ENCODE data around the gene SLC49A3. TPM values are rescaled to one million over a fixed set of nuclear protein-coding genes. Genes with fewer than 3 reads are reported as not detected.

Gene SLC49A3
- total and polyA plus RNA-seq, 2 of the 4 experiments (the other 2 are of a cell fraction) = under 0.01 to 0.32 TPM

GRCh38 chr4:675036-675882 lies 13.7 kb downstream of the SLC49A3 start:
- Histone ChIP-seq H3K56ac (ENCODE audit: extremely low read depth, insufficient read depth, low read length) (peak overlapping the region; percentile 64; the same call in 1 of the 2 replicates), H4K8ac (ENCODE audit: low read depth in 2 of 2, low read length in 2 of 2) (peak overlapping the region; percentile 55 to 73; a peak in 3 of 4 replicates), H3K27ac (ENCODE audit: insufficient read depth, low read length) (peak overlapping the region; percentile 88), H2BK20ac (ENCODE audit: low read depth, low read length) (no peak overlapping the region), H3K4me2 (ENCODE audit: low read depth, low read length) (peak overlapping the region; percentile 85), H3K4me3 (ENCODE audit: insufficient read depth, low read depth, low read length) (peak overlapping the region; percentile 73), H2BK120ac (ENCODE audit: low read depth, low read length) (no peak overlapping the region), H3K9ac (ENCODE audit: low read depth, low read length) (peak overlapping the region; percentile 86), H3K9me1 (ENCODE audit: insufficient read depth, low read length) (peaks cover 7% of the 10 kb centered on the region; the same call in 1 of the 2 replicates), H3K79me1 (ENCODE audit: low read depth in 1 of 2, low read length in 2 of 2) (peaks cover 17 to 27% of the 10 kb centered on the region in 2 experiments; a peak in 3 of 4 replicates), H2AFZ (replicated peaks; ENCODE audit: low read length, poor library complexity) (peak overlapping the region; percentile 97), H4K91ac (ENCODE audit: insufficient read depth, low read depth, low read length) (peak overlapping the region; percentile 70), H3K36me3 (ENCODE audit: control insufficient read depth, insufficient read depth, low read length) (peaks cover 17% of the 10 kb centered on the region), H2AK9ac (replicated peaks; ENCODE audit: low read depth, low read length, poor library complexity) (peak overlapping the region; percentile 100), H3K9me3 (ENCODE audit: control insufficient read depth, insufficient read depth, low read length) (no peaks in the 10 kb centered on the region), H2AK5ac (ENCODE audit: low read depth, low read length) (peak overlapping the region; percentile 36; the same call in 1 of the 2 replicates), H3K27me3 (ENCODE audit: control insufficient read depth, insufficient read depth, low read length) (no peaks in the 10 kb centered on the region), H4K5ac (ENCODE audit: low read depth, low read length) (peak overlapping the region; percentile 59; the same call in 1 of the 2 replicates), H3K4me1 (ENCODE audit: control insufficient read depth, insufficient read depth, low read length) (peaks cover 9% of the 10 kb centered on the region), H2BK5ac (ENCODE audit: low read depth, low read length, poor library complexity, severe bottlenecking) (peak overlapping the region; percentile 88), H3K4ac (ENCODE audit: low read depth, low read length) (peak overlapping the region; percentile 88), H2BK15ac (ENCODE audit: low read depth, low read length) (no peak overlapping the region), H3K14ac (replicated peaks; ENCODE audit: low read depth, low read length) (peak overlapping the region; percentile 86), H4K20me1 (ENCODE audit: insufficient read depth, low read length) (no peaks in the 10 kb centered on the region), H3K23ac (ENCODE audit: low read depth, low read length) (peak overlapping the region; percentile 67; the same call in 1 of the 2 replicates), H3K18ac (ENCODE audit: low read depth, low read length) (no peak overlapping the region)
- ChIA-PET POLR2A (ENCODE audit: unreplicated experiment) (no interaction called here), CTCF (no interaction called here)
- TF ChIP-seq ELK1 (IDR thresholded peaks at IDR 0.05; ENCODE audit: borderline replicate concordance, low read depth, low read length) = no peak
- no peak for TF ChIP-seq USF2 (IDR thresholded peaks at IDR 0.05; ENCODE audit: low read depth, low read length)
- no peak for TF ChIP-seq RFX5 (IDR thresholded peaks at IDR 0.05; ENCODE audit: low read depth, low read length)
- dilution Hi-C loops (cut with HindIII; ENCODE audit: low sequenced_read_pairs, unreplicated experiment) (no loop called here), intact Hi-C loops (cut with micrococcal nuclease) (loop anchor here (10.0 kb wide), 1 partner anchor 340 kb away; the partner anchor contains the start of gene ZNF141), in situ Hi-C loops (cut with MboI; ENCODE audit: low sequenced_read_pairs) (no loop called here)
- 65% methylated on average over 14 of the region's 26 CpGs; no CpG with 5 or more reads in 1 of the 2 experiments for WGBS, 2 experiments (ENCODE audit: extremely low coverage in 2 of 2, insufficient read length in 1 of 2)
- ATAC-seq (ENCODE audit: low read depth) (peak; percentile 3), DNase-seq (no peak)
- BruUV-seq (replicated peaks) = no TSS peak
